ENCODE measurements around the gene SPDEF.

The SPDEF gene

DNA sequence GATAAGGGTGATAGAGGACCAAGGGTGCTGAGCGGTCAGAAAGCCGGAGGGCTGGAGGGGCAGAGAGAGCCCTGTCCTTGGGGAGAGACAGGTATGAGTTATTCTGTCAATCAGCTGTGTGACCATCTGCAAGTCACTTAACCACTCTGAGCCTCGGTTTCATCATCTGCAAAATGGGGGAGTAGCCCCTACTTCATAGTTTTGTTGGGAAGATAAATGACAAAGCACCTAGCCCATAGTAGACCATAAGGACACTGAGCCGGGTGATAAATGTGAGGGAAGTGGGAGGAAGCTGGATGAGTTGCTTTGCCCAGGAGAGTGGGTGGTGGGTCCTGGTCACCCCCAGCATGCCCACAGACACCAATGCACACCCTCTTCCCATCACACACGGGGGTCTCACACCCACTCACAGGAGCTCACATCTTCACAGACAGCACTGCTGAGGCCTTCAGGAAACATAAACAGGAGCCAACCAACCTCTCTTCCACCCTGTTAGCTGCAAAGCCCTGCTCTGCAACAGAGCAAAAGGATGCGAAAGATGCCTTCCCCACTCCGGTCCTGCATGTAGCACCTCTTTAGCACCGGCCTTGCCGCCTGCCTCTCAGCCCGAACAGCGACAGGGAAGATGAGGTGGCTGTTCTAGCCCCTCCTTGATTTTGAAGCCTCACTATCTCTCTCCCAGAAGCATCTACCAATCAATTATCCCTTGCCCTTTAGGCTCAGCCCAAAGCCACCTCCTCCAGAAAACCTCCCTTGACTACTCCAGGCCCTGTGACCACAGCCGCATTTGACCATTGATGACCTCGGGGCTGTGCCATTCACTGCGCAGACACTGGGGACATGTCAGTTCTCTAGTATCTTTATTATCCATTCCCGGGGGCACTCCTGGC is 18.9 kb downstream of the SPDEF start:
- no peaks in the 10 kb centered on the region for H3K4me1 Mint-ChIP-seq (ENCODE audit: low read depth)
- no peak overlapping the region for H3K4me3 Mint-ChIP-seq
- intact Hi-C loops (cut with micrococcal nuclease), result no loop called here
- H3K36me3 Mint-ChIP-seq (ENCODE audit: low read depth), result no peaks in the 10 kb centered on the region
- peaks cover 1% of the 10 kb centered on the region for H3K27me3 Mint-ChIP-seq
- no peaks in the 10 kb centered on the region for H3K9me3 Mint-ChIP-seq
- H3K27ac Mint-ChIP-seq, result no peak overlapping the region

- no peaks in the 10 kb centered on the region for H3K4me1 Mint-ChIP-seq (ENCODE audit: low read depth)
- intact Hi-C loops (cut with micrococcal nuclease), result no loop called here
- peaks cover 1% of the 10 kb centered on the region for H3K27me3 Mint-ChIP-seq
- no peak overlapping the region for H3K4me3 Mint-ChIP-seq
- H3K27ac Mint-ChIP-seq, result no peak overlapping the region
- H3K9me3 Mint-ChIP-seq, result no peaks in the 10 kb centered on the region
- no peaks in the 10 kb centered on the region for H3K36me3 Mint-ChIP-seq (ENCODE audit: low read depth)
Observed at GRCh38 chr6:34536251-34536958, 19.7 kb downstream of the SPDEF start.

- intact Hi-C loops (cut with micrococcal nuclease), result no loop called here
- H3K9me3 Mint-ChIP-seq, result no peaks in the 10 kb centered on the region
- no peaks in the 10 kb centered on the region for H3K36me3 Mint-ChIP-seq (ENCODE audit: low read depth)
- H3K4me1 Mint-ChIP-seq (ENCODE audit: low read depth), result no peaks in the 10 kb centered on the region
- H3K27ac Mint-ChIP-seq, result no peak overlapping the region
- peaks cover 1% of the 10 kb centered on the region for H3K27me3 Mint-ChIP-seq
- no peak overlapping the region for H3K4me3 Mint-ChIP-seq
Observed at GRCh38 chr6:34535646-34536045, 20.5 kb downstream of the SPDEF start.

GRCh38 chr6:34535199-34535598 is 20.9 kb downstream of the SPDEF start:
- peaks cover 4% of the 10 kb centered on the region for H3K27me3 Mint-ChIP-seq
- H3K4me1 Mint-ChIP-seq (ENCODE audit: low read depth), result no peaks in the 10 kb centered on the region
- no peaks in the 10 kb centered on the region for H3K36me3 Mint-ChIP-seq (ENCODE audit: low read depth)
- intact Hi-C loops (cut with micrococcal nuclease), result no loop called here
- no peak overlapping the region for H3K27ac Mint-ChIP-seq
- H3K4me3 Mint-ChIP-seq, result no peak overlapping the region
- H3K9me3 Mint-ChIP-seq, result no peaks in the 10 kb centered on the region

- peaks cover 8% of the 10 kb centered on the region for H3K27me3 Mint-ChIP-seq
- no peaks in the 10 kb centered on the region for H3K9me3 Mint-ChIP-seq
- H3K4me3 Mint-ChIP-seq, result no peak overlapping the region
- H3K27ac Mint-ChIP-seq, result no peak overlapping the region
- H3K36me3 Mint-ChIP-seq (ENCODE audit: low read depth), result no peaks in the 10 kb centered on the region
- no peaks in the 10 kb centered on the region for H3K4me1 Mint-ChIP-seq (ENCODE audit: low read depth)
- intact Hi-C loops (cut with micrococcal nuclease), result no loop called here
Observed at GRCh38 chr6:34534656-34535055, 21.5 kb downstream of the SPDEF start.

DNA sequence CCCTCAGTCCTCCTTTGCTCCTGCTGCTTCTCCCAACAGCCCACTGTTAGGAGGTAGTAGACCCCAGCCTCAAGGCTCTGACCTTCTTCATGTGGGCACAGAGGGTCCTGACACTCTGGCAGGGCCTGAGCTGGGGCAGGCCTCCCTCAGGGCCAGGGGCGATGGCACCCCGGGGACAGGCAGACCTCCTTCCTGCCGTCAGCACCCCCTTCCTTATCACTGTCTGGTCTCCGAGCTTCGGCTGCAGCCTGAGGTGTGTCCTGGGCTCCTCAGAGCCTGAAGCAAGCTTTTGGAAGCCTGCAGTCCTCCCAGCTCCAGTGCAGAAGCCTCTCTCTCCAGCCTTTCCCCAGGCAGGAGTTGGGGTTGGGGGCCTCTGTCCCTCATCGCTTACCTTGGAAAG is 22.0 kb downstream of the SPDEF start:
- intact Hi-C loops (cut with micrococcal nuclease), result no loop called here
- Mint-ChIP-seq H3K4me1 (ENCODE audit: low read depth) (no peaks in the 10 kb centered on the region), H3K27ac (no peak overlapping the region), H3K9me3 (no peaks in the 10 kb centered on the region), H3K36me3 (ENCODE audit: low read depth) (no peaks in the 10 kb centered on the region), H3K27me3 (peaks cover 13% of the 10 kb centered on the region), H3K4me3 (no peak overlapping the region)

DNA sequence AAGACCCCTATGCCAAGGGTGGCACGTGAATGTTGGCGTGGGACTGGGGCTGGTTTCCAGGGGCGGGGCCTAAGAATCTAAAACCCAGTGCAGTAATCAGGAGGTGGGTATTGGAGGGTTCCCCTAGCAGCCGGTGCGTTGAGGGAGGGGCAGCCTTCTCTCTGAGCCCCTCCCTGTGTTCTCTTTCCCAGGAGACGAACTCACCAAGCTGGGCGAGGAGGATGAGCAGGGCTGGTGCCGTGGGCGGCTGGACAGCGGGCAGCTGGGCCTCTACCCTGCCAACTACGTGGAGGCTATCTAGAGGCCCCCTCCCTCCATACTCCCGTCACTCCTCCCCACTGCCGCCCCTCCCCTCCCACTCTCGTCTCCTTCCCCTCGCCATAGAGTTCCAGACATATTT is 23.9 kb downstream of the SPDEF start:
- H3K4me3 Mint-ChIP-seq, result no peak overlapping the region
- H3K27me3 Mint-ChIP-seq, result peaks cover 25% of the 10 kb centered on the region
- no peaks in the 10 kb centered on the region for H3K4me1 Mint-ChIP-seq (ENCODE audit: low read depth)
- H3K36me3 Mint-ChIP-seq (ENCODE audit: low read depth), result no peaks in the 10 kb centered on the region
- H3K9me3 Mint-ChIP-seq, result no peaks in the 10 kb centered on the region
- intact Hi-C loops (cut with micrococcal nuclease), result no loop called here
- no peak overlapping the region for H3K27ac Mint-ChIP-seq

GRCh38 chr6:34531580-34532201 is 24.4 kb downstream of the SPDEF start:
- no peaks in the 10 kb centered on the region for H3K9me3 Mint-ChIP-seq
- no peaks in the 10 kb centered on the region for H3K4me1 Mint-ChIP-seq (ENCODE audit: low read depth)
- no peak overlapping the region for H3K4me3 Mint-ChIP-seq
- intact Hi-C loops (cut with micrococcal nuclease), result no loop called here
- H3K27me3 Mint-ChIP-seq, result peaks cover 25% of the 10 kb centered on the region
- no peaks in the 10 kb centered on the region for H3K36me3 Mint-ChIP-seq (ENCODE audit: low read depth)
- no peak overlapping the region for H3K27ac Mint-ChIP-seq

- Mint-ChIP-seq H3K9me3 (no peaks in the 10 kb centered on the region), H3K4me3 (no peak overlapping the region), H3K27ac (no peak overlapping the region), H3K27me3 (peaks cover 25% of the 10 kb centered on the region), H3K4me1 (ENCODE audit: low read depth) (no peaks in the 10 kb centered on the region), H3K36me3 (ENCODE audit: low read depth) (no peaks in the 10 kb centered on the region)
- intact Hi-C loops (cut with micrococcal nuclease), result no loop called here
Observed at GRCh38 chr6:34530753-34531365, 25.3 kb downstream of the SPDEF start.

DNA sequence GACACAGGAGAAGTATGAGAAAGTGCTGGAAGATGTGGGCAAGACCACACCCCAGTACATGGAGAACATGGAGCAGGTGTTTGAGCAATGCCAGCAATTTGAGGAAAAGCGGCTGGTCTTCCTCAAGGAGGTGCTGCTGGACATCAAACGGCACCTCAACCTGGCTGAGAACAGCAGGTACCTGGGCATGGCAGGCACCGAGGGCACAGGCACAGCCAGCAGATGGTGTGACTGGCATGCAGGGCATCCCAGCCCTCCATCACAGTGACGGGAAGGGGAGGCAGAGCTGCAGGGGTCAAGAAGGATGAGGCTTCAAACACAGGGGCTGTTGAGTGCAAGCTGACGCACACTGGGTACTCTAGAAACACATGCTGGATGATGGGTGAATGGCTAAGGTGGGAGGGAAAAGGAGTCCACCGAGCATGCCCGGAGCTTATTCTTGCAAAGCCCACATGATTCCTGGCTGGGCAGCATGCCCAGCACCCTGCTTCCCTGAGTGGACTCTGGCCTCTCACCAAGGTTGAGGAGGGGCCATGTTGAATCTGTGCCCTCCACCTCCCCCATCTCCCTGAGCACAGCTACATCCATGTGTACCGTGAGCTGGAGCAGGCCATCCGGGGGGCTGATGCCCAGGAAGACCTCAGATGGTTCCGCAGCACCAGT is 26.3 kb downstream of the SPDEF start:
- H3K4me3 Mint-ChIP-seq, result no peak overlapping the region
- no peaks in the 10 kb centered on the region for H3K36me3 Mint-ChIP-seq (ENCODE audit: low read depth)
- H3K9me3 Mint-ChIP-seq, result no peaks in the 10 kb centered on the region
- H3K4me1 Mint-ChIP-seq (ENCODE audit: low read depth), result no peaks in the 10 kb centered on the region
- peaks cover 25% of the 10 kb centered on the region for H3K27me3 Mint-ChIP-seq
- no peak overlapping the region for H3K27ac Mint-ChIP-seq
- intact Hi-C loops (cut with micrococcal nuclease), result no loop called here

DNA sequence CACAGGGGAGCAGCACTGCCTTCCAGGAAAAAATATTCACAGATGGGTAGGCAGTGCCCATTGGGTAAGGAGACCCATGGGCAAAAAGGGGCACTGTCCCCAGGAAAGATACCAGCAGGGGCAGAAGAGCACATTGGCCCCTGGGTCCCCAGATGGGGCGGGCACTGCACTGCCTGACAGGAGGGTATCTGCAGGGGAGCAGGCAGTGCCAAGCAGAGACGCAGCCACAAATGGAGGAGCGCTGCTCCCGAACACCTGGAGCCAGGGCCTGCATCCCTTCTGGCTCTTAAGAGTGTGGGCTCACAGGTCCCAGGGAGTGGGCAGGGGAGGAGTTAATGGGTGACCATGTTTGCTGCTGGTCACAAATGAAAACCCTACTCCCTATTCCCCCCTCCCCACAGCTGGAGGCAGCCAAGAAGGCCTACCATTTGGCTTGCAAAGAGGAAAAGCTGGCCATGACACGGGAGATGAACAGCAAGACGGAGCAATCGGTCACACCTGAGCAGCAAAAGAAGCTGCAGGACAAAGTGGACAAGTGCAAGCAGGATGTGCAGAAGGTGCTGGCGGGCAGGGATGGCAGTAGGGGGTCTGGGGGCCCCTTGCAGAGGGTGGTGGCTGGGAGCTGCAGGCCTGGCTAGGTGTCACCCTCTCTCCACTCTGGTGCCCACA is 27.0 kb downstream of the SPDEF start:
- Mint-ChIP-seq H3K4me1 (ENCODE audit: low read depth) (no peaks in the 10 kb centered on the region), H3K27ac (no peak overlapping the region)
- intact Hi-C loops (cut with micrococcal nuclease), result no loop called here

GRCh38 chr6:34527751-34528670 is 28.1 kb downstream of the SPDEF start:
- intact Hi-C loops (cut with micrococcal nuclease), result loop anchor here (1.0 kb wide), 1 partner anchor 81 kb away; no protein-coding TSS in a partner anchor
- Mint-ChIP-seq H3K36me3 (ENCODE audit: low read depth) (no peaks in the 10 kb centered on the region), H3K9me3 (no peaks in the 10 kb centered on the region), H3K4me1 (ENCODE audit: low read depth) (no peaks in the 10 kb centered on the region), H3K4me3 (no peak overlapping the region), H3K27me3 (peaks cover 23% of the 10 kb centered on the region), H3K27ac (no peak overlapping the region)

More for the DNA sequence above, 27.0 kb downstream of the SPDEF start:
- Mint-ChIP-seq H3K27me3 (peaks cover 25% of the 10 kb centered on the region), H3K9me3 (no peaks in the 10 kb centered on the region), H3K36me3 (ENCODE audit: low read depth) (no peaks in the 10 kb centered on the region), H3K4me3 (no peak overlapping the region)
